ENCODE data around the gene CREBL2. TPM values are rescaled to one million over a fixed set of nuclear protein-coding genes. Genes with fewer than 3 reads are reported as not detected.
A peak's percentile ranks its signal among the peaks of the same experiment; 100 is the strongest.
"Not testable (repeated sequence)": the region's sequence is repeated elsewhere in the genome, so short reads cannot be mapped to it uniquely, and the experiment has no call there.

Gene CREBL2
- total RNA-seq, 1 donor from 2014 or later: 42.8 TPM

GRCh38 chr12:12641650-12642049 lies 30.0 kb downstream of the CREBL2 start:
- H3K9me3 ChIP-seq: no peaks in the 10 kb centered on the region
- DNase-seq (no peak), ATAC-seq (no peak)
- intact Hi-C loops (cut with DNase I): no loop called here
- no peak overlapping the region for H3K27ac ChIP-seq
- H3K4me3 ChIP-seq: no peak overlapping the region
- TF ChIP-seq, protein P1, sequence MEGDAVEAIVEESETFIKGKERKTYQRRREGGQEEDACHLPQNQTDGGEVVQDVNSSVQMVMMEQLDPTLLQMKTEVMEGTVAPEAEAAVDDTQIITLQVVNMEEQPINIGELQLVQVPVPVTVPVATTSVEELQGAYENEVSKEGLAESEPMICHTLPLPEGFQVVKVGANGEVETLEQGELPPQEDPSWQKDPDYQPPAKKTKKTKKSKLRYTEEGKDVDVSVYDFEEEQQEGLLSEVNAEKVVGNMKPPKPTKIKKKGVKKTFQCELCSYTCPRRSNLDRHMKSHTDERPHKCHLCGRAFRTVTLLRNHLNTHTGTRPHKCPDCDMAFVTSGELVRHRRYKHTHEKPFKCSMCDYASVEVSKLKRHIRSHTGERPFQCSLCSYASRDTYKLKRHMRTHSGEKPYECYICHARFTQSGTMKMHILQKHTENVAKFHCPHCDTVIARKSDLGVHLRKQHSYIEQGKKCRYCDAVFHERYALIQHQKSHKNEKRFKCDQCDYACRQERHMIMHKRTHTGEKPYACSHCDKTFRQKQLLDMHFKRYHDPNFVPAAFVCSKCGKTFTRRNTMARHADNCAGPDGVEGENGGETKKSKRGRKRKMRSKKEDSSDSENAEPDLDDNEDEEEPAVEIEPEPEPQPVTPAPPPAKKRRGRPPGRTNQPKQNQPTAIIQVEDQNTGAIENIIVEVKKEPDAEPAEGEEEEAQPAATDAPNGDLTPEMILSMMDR (IDR thresholded peaks at IDR 0.05): no peak
- no peaks in the 10 kb centered on the region for H3K4me1 ChIP-seq
- H3K27me3 ChIP-seq: no peaks in the 10 kb centered on the region
- H3K36me3 ChIP-seq: peaks cover 63% of the 10 kb centered on the region

- H3K4me3 ChIP-seq: no peak overlapping the region
- no peaks in the 10 kb centered on the region for H3K4me1 ChIP-seq
- intact Hi-C loops (cut with DNase I): no loop called here
- TF ChIP-seq, protein P1 (IDR thresholded peaks at IDR 0.05): no peak
- DNase-seq: no peak
- ATAC-seq: no peak
- no peak overlapping the region for H3K27ac ChIP-seq
- H3K27me3 ChIP-seq: no peaks in the 10 kb centered on the region
- H3K9me3 ChIP-seq: peaks cover 1% of the 10 kb centered on the region
- peaks cover 52% of the 10 kb centered on the region for H3K36me3 ChIP-seq
These were observed 31.2 kb downstream of the CREBL2 start for GRCh38 chr12:12642916-12643315.

DNA sequence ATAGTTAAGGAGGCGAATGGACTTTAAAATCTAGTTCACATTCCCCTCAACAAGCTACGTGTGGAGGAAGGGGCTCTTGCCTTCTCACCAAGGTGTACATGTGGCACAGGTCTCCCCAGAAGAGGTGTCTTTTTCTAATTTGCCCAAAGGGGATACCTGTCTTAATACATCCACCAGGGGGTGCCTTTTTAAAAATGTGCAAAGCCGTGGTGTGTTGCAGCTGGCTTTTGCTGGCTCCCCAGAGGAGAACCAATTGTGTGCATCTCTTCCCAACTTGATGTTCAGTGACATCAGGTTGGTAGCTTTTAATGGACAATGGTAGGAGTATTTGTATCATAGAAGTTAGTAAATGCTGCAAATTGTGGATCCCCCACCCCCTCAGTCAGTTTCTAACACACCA lies 33.8 kb downstream of the CREBL2 start:
- TF ChIP-seq, protein P1 (IDR thresholded peaks at IDR 0.05): peak; percentile 49
- Histone ChIP-seq H3K4me1 (no peaks in the 10 kb centered on the region), H3K27me3 (no peaks in the 10 kb centered on the region), H3K27ac (no peak overlapping the region), H3K36me3 (peaks cover 35% of the 10 kb centered on the region), H3K4me3 (no peak overlapping the region), H3K9me3 (peaks cover 19% of the 10 kb centered on the region)
- peak; percentile 75 for ATAC-seq
- intact Hi-C loops (cut with DNase I): no loop called here
- DNase-seq: no peak

- peaks cover 19% of the 10 kb centered on the region for H3K9me3 ChIP-seq
- H3K27ac ChIP-seq; ATAC-seq; H3K4me1 ChIP-seq; H3K27me3 ChIP-seq; intact Hi-C loops (cut with DNase I); DNase-seq; H3K4me3 ChIP-seq: not testable (repeated sequence)
- peaks cover 35% of the 10 kb centered on the region for H3K36me3 ChIP-seq
These were observed 34.3 kb downstream of the CREBL2 start for GRCh38 chr12:12645968-12646367.

DNA sequence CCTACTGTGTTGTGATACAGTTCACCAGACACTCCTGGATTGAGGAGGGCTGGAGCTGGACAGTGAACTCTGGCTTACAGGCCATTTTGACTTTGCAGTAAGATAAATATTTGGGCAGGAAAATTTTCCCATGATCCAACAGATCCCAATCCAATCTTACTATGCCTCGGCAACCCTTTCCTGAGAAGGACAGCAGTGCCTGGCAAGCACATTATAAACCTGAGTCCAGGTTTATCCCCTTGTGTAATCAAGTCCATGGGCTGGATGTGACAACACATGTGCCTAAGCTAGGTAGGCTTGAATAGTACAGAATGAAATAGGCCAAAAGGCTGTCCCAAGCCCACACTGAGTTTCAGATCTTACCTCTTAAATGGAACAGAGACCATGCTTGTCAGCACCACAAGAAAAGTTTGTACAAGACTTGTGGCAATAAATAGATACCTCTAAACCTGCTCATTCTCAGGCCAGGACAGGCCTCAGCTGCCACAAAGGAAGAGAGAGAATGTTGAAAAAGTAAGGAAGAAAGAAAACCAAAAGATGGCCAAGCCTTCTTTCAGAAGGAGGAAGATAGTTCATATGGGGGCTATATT lies 34.9 kb downstream of the CREBL2 start:
- H3K9me3 ChIP-seq: peaks cover 19% of the 10 kb centered on the region
- ATAC-seq (no peak), DNase-seq (no peak)
- H3K36me3 ChIP-seq: peaks cover 31% of the 10 kb centered on the region
- no peaks in the 10 kb centered on the region for H3K4me1 ChIP-seq
- TF ChIP-seq, protein P1 (IDR thresholded peaks at IDR 0.05): no peak
- H3K27ac ChIP-seq: no peak overlapping the region
- no peaks in the 10 kb centered on the region for H3K27me3 ChIP-seq
- H3K4me3 ChIP-seq: no peak overlapping the region
- intact Hi-C loops (cut with DNase I): no loop called here

- DNase-seq: no peak
These were observed 36.6 kb downstream of the CREBL2 start for GRCh38 chr12:12648284-12648683.

More at GRCh38 chr12:12648284-12648683, 36.6 kb downstream of the CREBL2 start:
- TF ChIP-seq, protein P1 (IDR thresholded peaks at IDR 0.05): no peak
- Histone ChIP-seq H3K36me3 (peaks cover 14% of the 10 kb centered on the region), H3K4me3 (no peak overlapping the region), H3K4me1 (no peaks in the 10 kb centered on the region), H3K27me3 (no peaks in the 10 kb centered on the region), H3K27ac (no peak overlapping the region), H3K9me3 (peaks cover 19% of the 10 kb centered on the region)
- ATAC-seq: no peak
- intact Hi-C loops (cut with DNase I): no loop called here
